NCI-H524 treated with DMSO at 0.1 percent for 48 hours (cell line): Measurements from ENCODE around the gene LRIF1.
"Not testable (repeated sequence)": the region's sequence is repeated elsewhere in the genome, so short reads cannot be mapped to it uniquely, and the experiment has no call there.

ENCODE experiments used
- DNase-seq: peaks from one replicate; lab custom pipeline; 2025; lab: John Stamatoyannopoulos, UW

LRIF1 gene

DNA sequence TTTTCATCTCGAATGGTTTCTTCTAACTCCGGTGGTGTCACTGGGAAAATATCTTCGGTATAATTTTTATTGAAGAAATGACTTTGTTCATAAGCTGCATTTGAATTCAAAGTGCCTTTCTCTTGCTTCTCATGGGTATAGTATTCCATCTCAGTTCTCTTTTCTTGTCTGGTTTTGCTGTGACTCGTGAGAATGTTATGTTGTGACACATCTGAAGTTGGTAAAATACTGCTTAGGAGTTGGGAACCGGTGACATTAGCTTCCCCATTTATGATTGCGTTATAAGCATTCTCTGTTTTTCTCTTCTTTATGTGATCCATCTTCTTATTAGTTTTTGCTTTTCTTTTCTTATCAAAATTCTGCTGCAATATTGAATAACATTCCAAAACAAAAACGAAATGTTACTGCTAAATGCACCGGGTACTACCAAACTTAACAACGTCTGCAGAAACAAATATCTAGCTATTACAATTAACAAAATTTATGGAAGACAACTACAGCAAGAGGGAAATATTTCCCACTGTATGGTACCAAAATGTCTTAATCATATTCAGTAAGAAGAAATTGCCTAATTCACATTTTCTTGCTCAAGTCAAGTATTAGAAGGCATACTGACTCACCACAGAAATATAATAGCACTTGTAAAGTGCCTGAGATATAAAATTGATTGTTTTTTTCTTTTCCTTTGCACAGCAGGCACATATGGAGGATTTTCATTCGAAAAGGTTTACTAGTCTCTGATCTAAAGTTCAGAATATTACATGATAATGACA is 15.5 kb downstream of the LRIF1 start:
- no peak for DNase-seq

DNA sequence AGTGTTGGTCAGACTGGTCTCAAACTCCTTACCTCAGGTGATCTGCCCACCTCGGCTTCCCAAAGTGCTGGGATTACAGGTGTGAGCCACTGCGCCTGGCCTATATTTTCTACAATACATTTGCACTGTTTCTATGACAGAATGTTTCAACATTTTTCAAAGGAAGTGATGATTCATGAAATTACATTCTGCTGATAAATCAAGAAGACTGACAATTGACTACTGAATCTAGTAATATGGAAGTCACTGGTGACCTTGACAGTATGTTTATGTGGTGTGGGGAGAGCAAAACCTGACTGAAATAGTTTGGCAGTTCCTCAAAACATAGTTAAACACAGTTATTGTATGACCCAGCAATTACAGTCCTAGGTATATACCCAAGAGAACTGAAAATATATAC is 18.1 kb downstream of the LRIF1 start:
- no peak for DNase-seq

DNA sequence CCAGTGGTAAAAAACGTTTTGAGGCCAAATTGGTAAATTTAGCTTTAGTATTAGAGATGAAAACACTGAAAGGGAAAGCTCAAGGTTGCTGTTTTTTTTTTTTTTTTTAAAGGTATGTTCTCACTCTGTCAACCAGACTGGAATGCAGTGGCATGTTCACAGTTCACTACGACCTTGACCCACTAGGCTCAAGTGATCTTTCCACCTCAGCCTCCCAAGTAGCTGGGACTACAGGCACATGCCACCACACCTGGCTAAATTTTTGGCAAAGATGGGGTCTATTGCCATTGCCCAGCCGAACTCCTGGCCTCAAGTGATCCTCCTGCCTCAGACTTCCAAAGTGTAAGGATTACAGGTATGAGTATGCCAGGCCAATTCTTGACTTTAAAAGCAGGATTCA is 18.9 kb downstream of the LRIF1 start:
- DNase-seq: no peak

DNA sequence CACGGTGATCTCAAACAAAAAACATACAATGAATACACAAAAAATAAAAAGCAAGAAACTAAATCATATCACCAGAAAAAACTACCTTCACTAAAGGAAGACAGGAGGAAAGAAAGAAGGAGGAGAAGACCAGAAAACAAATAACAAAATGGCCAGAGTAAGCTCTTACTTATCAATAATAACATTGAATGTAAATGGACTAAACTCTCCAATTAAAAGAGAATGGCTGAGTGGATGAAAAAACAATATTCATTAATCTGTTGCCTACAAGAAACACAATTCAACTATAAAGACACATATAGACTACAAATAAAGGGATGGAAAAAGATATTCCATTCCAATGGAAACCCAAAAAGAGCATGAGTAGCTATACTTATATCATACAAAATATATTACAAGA is 27.2 kb downstream of the LRIF1 start:
- DNase-seq: no peak

DNA sequence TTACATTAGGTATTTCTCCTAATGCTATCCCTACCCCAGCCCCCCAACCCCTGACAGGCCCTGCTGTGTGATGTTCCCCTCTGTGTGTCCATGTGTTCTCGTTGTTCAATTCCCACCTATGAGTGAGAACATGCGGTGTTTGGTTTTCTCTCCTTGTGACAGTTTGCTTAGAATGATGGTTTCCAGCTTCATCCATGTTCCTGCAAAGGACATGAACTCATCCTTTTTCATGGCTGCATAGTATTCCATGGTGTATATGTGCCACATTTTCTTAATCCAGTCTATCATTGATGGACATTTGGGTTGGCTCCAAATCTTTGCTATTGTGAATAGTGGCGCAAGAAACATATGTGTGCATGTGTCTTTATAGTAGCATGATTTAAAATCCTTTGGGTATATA is 32.6 kb downstream of the LRIF1 start:
- not testable (repeated sequence) for DNase-seq

DNA sequence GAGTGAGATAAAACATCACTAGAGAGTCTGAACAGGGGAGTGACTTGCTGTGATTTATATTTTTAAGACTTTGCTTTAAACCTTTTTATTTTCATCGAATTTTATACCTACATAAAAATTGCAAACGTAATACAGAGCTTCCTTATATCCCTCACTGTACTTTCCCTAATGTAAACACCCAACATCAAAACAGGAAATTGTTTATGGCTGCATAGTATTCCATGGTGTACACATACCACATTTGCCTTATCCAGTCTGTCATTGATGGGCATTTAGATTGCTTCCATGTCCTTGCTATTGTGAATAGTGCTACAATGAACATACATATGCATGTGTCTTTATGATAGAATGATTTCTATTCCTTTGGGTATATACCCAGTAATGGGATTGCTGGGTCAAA is 34.8 kb downstream of the LRIF1 start:
- no peak for DNase-seq

DNA sequence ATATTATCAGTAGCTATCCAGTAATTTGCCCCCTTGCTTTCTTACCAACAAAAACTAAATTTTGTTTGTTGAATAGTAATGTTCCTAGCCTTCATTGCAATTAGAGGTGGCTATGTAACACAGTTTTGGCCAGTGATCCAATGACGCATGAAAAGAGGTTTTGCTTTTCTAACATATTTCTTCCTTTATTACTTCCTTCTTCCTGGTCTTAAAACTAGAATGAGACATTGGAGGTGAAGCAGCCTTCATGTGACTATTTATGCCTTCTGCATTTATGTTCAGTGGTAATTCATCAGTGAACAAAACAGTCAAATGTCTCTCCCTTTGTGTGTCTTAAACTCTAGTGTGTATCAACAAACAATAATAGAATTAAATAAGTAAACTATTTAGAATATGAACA is 35.5 kb downstream of the LRIF1 start:
- DNase-seq: no peak

DNA sequence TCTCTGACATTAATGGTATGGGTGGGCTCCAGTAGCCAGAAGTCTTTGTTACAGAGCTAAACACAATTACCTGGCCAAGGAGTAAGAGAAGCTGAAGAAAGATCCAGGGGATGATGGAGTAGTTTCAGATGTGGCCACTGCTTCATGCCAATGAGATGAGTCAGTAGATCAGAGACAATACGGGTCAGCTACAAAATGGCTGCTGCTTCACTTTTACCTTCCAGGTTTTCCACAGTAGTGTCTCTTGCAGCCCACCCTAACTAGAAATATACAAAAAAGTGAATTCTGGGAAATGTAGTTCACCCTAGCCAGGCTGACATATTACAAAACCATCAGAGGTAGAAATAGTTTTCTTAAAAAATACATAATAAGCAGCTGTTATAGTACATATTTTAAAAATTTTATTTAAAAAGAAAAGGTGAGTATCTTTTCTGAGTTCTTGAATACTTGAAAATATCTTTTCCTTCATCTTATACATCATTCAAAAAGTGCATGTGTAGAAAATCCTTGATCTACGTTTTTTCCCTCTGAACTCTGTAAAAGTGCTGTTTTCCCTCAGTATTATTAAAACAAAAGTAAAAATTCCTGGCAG is 36.1 kb downstream of the LRIF1 start:
- DNase-seq: no peak

DNA sequence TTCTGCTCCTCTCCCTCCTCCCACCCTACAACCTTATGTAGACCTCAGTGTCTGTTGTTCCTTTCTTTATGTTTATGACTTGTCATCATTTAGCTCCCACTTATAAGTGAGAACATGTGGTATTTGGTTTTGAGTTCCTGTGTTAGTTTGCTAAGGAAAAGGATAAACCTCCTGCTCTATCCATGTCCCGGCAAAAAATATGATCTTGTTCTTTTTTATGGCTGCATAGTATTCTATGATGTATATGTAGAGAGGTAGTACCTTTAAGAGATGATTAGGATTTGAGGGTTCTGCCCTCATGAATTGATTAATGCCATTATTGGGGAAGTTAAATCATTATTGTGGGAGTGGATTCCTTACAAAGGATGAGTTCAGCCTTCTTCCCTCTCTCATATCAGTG is 41.8 kb downstream of the LRIF1 start:
- DNase-seq: no peak

DNA sequence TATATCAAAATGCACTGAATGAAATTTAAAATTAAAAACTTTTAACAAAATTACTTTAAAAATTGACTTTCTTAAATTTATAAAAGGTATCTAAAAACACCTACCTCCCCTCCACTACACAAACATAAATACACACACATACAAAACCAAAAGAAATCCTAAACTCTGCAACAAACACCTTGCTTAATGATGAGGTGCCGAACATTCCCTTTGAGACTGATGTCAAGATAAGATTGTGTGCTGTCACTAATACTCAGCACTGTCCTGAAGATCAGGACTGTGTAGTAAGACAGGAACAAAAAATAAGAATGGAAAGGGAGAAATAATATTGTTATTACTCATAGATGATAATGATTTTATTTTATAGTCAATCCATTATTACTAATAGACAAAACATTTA is 45.7 kb downstream of the LRIF1 start:
- DNase-seq: no peak

DNA sequence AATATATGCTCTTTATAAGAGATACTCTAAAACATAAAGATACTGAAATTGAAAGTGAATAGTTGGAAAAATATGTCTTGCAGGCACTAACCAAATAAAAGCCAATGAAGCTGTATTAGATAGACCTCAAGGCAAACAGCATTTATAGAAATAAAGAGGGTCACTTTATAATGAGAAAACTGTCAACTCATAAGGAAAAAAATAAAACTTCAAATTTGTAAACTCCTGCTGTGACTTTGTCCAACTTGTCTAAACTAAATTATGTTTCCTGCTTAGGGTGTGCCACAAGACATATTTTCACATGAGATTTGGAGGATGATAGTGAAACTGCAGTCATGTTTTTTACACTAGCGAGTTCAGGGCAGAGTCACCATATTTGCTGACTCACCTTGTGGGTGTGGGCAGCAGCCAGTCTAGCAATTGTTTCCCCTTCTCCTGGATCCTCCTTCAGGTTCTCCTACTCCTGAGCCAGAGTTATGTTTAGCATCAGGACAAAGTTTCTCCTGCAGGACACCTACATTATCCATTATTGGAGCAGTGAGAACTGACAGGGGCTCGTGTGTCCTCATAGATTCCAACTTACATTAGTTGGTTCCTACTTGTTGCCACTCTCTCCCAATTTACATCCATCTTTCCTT is 46.9 kb downstream of the LRIF1 start:
- DNase-seq: no peak

DNA sequence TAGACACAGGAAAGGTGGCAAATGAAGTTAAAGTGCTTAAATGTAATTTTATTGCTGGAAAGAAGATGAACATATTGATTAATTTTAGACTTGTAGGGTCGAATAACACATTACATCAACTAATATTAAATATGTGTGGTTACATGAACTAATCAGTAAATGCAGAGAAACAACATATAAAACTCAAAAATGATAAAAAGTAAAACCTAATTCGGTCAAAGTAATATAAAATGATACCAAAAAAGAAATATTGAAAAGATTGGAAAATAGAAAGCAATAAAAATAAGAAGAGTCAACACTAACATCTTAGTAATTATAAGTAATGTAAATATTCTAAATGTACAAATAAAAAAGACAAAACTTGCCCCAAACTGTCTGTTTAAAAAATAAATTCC is 47.5 kb downstream of the LRIF1 start:
- no peak for DNase-seq

DNA sequence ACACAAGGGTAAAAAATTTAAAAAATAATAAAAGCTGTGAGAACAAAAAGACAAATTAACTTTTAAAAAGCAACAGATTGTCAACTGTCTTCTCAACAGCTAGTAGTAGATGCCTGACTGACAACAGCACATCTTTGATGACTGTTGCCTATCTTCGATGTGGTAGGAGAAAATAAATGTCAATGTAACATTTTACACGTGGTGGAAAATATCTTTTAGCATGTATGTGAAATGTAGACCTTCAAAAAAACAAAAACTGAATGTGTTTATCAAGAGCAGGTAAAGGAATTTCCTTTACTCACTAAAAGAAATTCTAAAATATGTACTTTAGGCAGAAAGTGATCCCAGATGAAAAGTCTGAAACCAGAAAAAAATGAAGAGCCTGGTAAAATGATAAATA is 47.9 kb downstream of the LRIF1 start:
- DNase-seq: no peak

DNA sequence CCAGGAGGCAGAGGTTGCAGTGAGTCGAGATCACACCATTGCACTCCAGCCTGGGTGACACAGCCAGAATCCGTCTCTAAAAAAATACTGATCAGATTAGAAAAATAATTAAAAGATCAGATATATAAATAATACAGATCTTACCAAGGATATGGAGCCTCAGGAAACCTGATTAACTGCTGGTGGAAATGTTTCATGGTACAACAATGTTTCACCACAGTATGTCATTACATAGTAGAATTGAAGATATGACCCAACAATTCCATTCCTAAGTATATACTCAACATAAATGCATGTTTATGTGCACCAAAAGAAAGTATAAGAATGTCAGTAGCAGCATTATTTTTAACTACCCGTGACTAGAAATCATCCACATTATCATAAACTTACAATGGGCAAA is 49.0 kb downstream of the LRIF1 start:
- no peak for DNase-seq

DNA sequence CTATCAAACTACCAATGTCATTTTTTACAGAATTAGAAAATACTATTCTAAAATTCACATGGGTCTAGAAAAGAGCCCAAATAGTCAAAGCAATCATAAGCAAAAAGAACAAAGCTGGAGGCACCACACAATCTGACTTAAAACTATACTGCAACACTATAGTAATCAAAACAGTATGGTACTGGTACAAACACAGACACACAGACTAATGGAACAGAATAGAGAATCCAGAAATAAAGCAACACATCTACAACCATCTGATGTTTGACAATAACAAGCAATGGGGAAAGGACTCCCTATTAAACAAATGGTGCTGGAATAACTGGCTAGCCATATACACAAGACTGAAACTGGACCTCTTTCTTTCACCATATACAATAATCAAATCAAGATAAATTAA is 50.9 kb downstream of the LRIF1 start:
- no peak for DNase-seq

DNA sequence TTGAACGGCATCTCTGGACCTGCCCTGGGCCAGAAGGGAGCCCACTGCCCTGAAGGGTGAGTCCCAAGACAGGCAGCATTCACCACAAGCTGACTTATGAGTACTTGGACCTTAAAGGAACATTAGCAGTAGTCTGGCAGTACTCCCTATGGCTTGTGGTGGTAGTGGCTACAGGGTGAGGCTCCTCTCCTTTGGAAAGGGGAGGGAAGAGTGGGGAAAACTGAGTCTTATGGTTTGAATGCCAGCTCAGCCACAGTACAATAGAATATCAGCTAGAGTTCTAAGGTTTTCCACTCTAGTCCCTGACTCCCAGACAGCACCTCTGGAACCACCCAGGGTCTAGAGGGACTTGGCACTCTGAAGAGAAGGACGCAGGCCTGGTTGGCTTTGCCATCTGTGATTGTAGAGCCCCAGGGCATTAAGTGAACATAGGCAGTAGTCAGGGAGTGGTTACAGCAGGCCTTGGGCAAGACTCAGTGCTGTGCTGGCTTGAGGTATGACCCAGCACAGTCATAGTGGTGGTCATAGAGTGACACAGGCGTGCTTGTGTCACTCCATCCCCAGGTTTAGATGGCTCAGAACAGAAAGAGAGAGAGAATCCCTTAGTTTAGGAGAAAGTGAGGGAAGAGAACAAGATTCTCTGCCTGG is 59.7 kb downstream of the LRIF1 start:
- DNase-seq: no peak

DNA sequence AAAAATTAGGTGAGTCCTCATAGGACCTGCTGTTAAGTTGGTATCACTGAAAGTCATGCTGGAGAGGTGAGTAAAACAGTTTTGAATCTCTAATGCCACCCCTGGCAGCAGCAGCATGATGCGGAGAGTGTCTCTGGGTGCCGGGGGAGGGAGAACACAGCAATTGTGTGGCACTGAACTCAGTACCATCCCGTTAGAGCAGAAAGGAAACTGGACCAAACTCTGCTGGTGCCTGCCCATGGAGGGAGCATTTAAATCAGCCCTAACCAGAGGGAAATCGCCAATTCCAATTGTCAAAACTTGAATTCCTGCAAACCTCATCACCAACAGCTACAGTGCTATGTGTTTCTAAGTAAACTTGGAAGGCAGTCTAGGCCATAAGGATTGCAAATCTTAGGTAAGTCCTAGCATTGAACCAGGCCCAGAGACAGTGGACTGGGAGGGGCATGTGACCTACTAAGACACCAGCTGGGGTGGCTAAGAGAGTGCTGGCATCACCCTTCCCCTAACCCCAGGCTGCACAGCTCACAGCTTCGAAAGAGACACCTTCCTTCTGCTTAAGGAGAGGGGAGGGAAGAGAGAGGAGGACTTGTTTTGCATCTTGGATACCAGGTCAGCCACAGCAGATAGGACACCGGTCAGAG is 60.8 kb downstream of the LRIF1 start:
- DNase-seq: no peak

DNA sequence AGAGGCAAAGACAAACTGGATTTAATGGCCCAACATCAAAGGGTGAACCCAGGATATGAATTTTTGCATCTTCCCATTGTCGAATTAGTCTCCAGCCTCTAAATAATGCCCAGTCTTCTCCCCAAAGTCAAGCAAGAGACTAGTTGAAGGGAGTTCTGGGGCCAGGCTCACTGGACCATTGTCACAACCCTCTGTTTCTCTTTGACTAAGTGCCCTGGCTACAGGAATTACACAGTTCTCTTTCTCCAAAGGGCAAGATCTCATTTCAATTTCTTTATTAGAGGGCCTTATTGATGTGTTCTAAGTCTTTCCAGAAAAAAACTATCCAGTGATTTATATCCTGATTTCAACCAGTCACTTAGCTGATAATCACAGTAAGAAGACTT is 64.3 kb downstream of the LRIF1 start:
- no peak for DNase-seq

DNA sequence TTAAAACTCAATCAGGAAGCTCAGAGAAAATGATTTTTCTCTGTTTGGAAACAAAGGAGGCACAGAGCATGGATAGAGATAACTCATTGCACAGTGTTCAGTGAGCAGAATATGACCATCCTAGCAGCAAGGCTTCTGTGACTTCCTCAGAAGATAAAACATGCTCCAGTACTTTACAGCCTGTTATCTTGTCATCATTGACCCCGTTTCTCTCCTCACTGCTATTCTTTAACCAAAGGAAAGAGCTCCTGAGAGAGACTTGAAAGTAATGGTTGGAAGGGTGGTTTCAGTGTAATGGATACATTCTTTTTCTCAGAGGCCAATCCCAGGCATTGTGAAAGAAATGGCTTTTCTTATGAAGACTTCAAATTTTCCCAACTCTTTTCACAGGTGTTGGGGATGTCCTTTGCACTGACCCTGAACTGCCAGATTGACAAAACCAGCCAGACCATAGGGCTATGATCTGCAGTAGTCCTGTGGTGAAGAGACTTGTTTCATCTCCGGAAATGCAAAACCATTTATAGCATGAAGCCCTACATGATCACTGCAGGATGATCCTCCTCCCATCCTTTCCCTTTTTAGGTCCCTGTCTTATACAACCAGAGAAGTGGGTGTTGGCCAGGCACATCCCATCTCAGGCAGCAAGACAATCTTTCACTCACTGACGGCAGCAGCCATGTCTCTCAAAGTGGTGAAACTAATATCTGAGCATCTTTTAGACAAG is 64.8 kb downstream of the LRIF1 start:
- no peak for DNase-seq

DNA sequence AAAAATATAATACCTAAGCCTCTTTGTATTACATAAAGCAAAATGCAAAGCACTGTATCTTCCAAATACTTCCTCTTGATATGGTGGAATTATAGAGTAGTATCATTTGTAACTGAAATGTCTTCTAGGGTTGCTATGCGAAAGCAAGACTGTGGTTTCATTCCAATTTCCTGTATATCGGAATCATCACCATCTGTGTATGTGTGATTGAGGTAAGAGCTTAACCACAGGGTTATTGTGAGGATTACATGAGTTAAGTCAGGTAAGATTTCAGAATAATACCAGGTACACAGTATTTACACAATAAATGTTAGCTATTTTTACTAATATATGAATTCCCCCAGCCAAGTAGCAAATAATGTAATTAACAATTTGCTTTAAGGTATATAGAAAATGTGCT is 66.0 kb downstream of the LRIF1 start:
- no peak for DNase-seq
